ENCODE results near the gene GDI1. TPM values are rescaled to one million over a fixed set of nuclear protein-coding genes. Genes with fewer than 3 reads are reported as not detected.
"Not testable (repeated sequence)": the region's sequence is repeated elsewhere in the genome, so short reads cannot be mapped to it uniquely, and the experiment has no call there.

The GDI1 gene
- 61.8 to 96.4 TPM (median 75.3 TPM) in 3 replicates for polyA plus RNA-seq
- 121 TPM for polyA plus RNA-seq (2011; ENCODE audit: low read depth)
- polyA plus RNA-seq (2011; cell fraction: cytosol; rRNA removed): 63.8 and 89.3 TPM in 2 replicates
- polyA plus RNA-seq (2011; cell fraction: nucleus; rRNA removed): 208 and 226 TPM in 2 replicates
- polyA plus RNA-seq (2012; ENCODE audit: low replicate concordance): 69.4 and 104 TPM in 2 replicates
- 58.3 to 118 TPM (median 73.8 TPM) in 3 replicates for polyA minus RNA-seq
- polyA minus RNA-seq (2011; cell fraction: cytosol; rRNA and poly(A)+ RNA removed): 62.0 TPM
- 40.1 and 44.4 TPM in 2 replicates for polyA minus RNA-seq (2011; cell fraction: nucleus; rRNA and poly(A)+ RNA removed)

GRCh38 chrX:154436983-154437752 is at the start of gene GDI1:
GDI1 (plus strand) TSS chrX:154437154; CDS start chrX:154437255, 101 bp downstream.
- Histone ChIP-seq H2AFZ (ENCODE audit: control insufficient read depth, low read length) (no peak within 1 kb of the TSS), H3K4me2 (ENCODE audit: control insufficient read depth, extremely low read depth, insufficient read depth, low read depth, low read length) (peak within 1 kb of the TSS; percentile 82), H3K4me3 (ENCODE audit: control insufficient read depth in 2 of 3, extremely low read depth in 1 of 3, insufficient read depth in 2 of 3, low read depth in 1 of 3, low read length in 3 of 3) (peak within 1 kb of the TSS; percentile 62 to 72 (median 65)), H3K27ac (ENCODE audit: control insufficient read depth, insufficient read depth, low read length) (no peak within 1 kb of the TSS), H4K20me1 (ENCODE audit: control insufficient read depth, extremely low read depth, insufficient read depth, low read length) (peaks cover 5% of the 10 kb centered on the region), H3K79me2 (ENCODE audit: control insufficient read depth, insufficient read depth, low read length) (peaks cover 22% of the 10 kb centered on the region), H3K9ac (ENCODE audit: control insufficient read depth, extremely low read depth, insufficient read depth, low read length) (peak within 1 kb of the TSS; percentile 37), H3K36me3 (ENCODE audit: control insufficient read depth in 2 of 2, extremely low read depth in 1 of 2, insufficient read depth in 2 of 2, low read length in 2 of 2) (peaks cover 4 to 7% of the 10 kb centered on the region in 2 experiments), H3K9me1 (ENCODE audit: control insufficient read depth, extremely low read depth, insufficient read depth, low read length) (no peaks in the 10 kb centered on the region), H3K9me3 (ENCODE audit: control insufficient read depth, low read depth, low read length) (peaks cover 4% of the 10 kb centered on the region), H3K4me1 (ENCODE audit: control insufficient read depth, extremely low read depth, insufficient read depth, low read length) (peaks cover 8% of the 10 kb centered on the region), H3K27me3 (ENCODE audit: control insufficient read depth, extremely low read depth, insufficient read depth, low read length) (no peaks in the 10 kb centered on the region)
- DNase-seq (ENCODE audit: low read depth, low spot score) (no peak), FAIRE-seq (no peak)
- dilution Hi-C loops (cut with MboI; ENCODE audit: extremely low pct_ligation_motif_present, low sequenced_read_pairs): no loop called here
- TF ChIP-seq CTCF (optimal IDR thresholded peaks at IDR 0.05 in 1 of 3, IDR thresholded peaks at IDR 0.05 in 1 of 3, conservative IDR thresholded peaks at IDR 0.05 in 1 of 3; ENCODE audit: extremely low read depth in 1 of 3, insufficient read depth in 2 of 3, low read length in 3 of 3) (no peak), EZH2 (IDR thresholded peaks at IDR 0.05; ENCODE audit: low read length) (no peak)

- not testable (repeated sequence) for H3K9ac ChIP-seq (ENCODE audit: control insufficient read depth, extremely low read depth, insufficient read depth, low read length); H3K36me3 ChIP-seq (ENCODE audit: control insufficient read depth in 2 of 2, extremely low read depth in 1 of 2, insufficient read depth in 2 of 2, low read length in 2 of 2)
Observed at GRCh38 chrX:154388094-154388493, 48.9 kb upstream of the GDI1 start.

GRCh38 chrX:154388649-154389048 is 48.3 kb upstream of the GDI1 start:
- H3K9me3 ChIP-seq (ENCODE audit: control insufficient read depth, low read depth, low read length); H3K4me2 ChIP-seq (ENCODE audit: control insufficient read depth, extremely low read depth, insufficient read depth, low read depth, low read length); H4K20me1 ChIP-seq (ENCODE audit: control insufficient read depth, extremely low read depth, insufficient read depth, low read length); H2AFZ ChIP-seq (ENCODE audit: control insufficient read depth, low read length); H3K36me3 ChIP-seq (ENCODE audit: control insufficient read depth in 2 of 2, extremely low read depth in 1 of 2, insufficient read depth in 2 of 2, low read length in 2 of 2); H3K9ac ChIP-seq (ENCODE audit: control insufficient read depth, extremely low read depth, insufficient read depth, low read length); H3K27me3 ChIP-seq (ENCODE audit: control insufficient read depth, extremely low read depth, insufficient read depth, low read length); H3K4me1 ChIP-seq (ENCODE audit: control insufficient read depth, extremely low read depth, insufficient read depth, low read length); DNase-seq (ENCODE audit: low read depth, low spot score); H3K79me2 ChIP-seq (ENCODE audit: control insufficient read depth, insufficient read depth, low read length); H3K9me1 ChIP-seq (ENCODE audit: control insufficient read depth, extremely low read depth, insufficient read depth, low read length); H3K27ac ChIP-seq (ENCODE audit: control insufficient read depth, insufficient read depth, low read length); H3K4me3 ChIP-seq (ENCODE audit: control insufficient read depth in 2 of 3, extremely low read depth in 1 of 3, insufficient read depth in 2 of 3, low read depth in 1 of 3, low read length in 3 of 3); dilution Hi-C loops (cut with MboI; ENCODE audit: extremely low pct_ligation_motif_present, low sequenced_read_pairs): not testable (repeated sequence)
- peak; percentile 61 for FAIRE-seq

More at GRCh38 chrX:154388094-154388493, 48.9 kb upstream of the GDI1 start:
- H3K9me3 ChIP-seq (ENCODE audit: control insufficient read depth, low read depth, low read length); H4K20me1 ChIP-seq (ENCODE audit: control insufficient read depth, extremely low read depth, insufficient read depth, low read length); H3K27me3 ChIP-seq (ENCODE audit: control insufficient read depth, extremely low read depth, insufficient read depth, low read length); H3K4me3 ChIP-seq (ENCODE audit: control insufficient read depth in 2 of 3, extremely low read depth in 1 of 3, insufficient read depth in 2 of 3, low read depth in 1 of 3, low read length in 3 of 3); dilution Hi-C loops (cut with MboI; ENCODE audit: extremely low pct_ligation_motif_present, low sequenced_read_pairs); DNase-seq (ENCODE audit: low read depth, low spot score); H2AFZ ChIP-seq (ENCODE audit: control insufficient read depth, low read length); H3K4me2 ChIP-seq (ENCODE audit: control insufficient read depth, extremely low read depth, insufficient read depth, low read depth, low read length); H3K9me1 ChIP-seq (ENCODE audit: control insufficient read depth, extremely low read depth, insufficient read depth, low read length); H3K79me2 ChIP-seq (ENCODE audit: control insufficient read depth, insufficient read depth, low read length); H3K27ac ChIP-seq (ENCODE audit: control insufficient read depth, insufficient read depth, low read length); H3K4me1 ChIP-seq (ENCODE audit: control insufficient read depth, extremely low read depth, insufficient read depth, low read length): not testable (repeated sequence)
- FAIRE-seq: peak; percentile 9

GRCh38 chrX:154389812-154390747 is 46.9 kb upstream of the GDI1 start:
- H3K4me1 ChIP-seq (ENCODE audit: control insufficient read depth, extremely low read depth, insufficient read depth, low read length); H2AFZ ChIP-seq (ENCODE audit: control insufficient read depth, low read length); H4K20me1 ChIP-seq (ENCODE audit: control insufficient read depth, extremely low read depth, insufficient read depth, low read length); H3K27me3 ChIP-seq (ENCODE audit: control insufficient read depth, extremely low read depth, insufficient read depth, low read length); H3K9me1 ChIP-seq (ENCODE audit: control insufficient read depth, extremely low read depth, insufficient read depth, low read length); H3K36me3 ChIP-seq (ENCODE audit: control insufficient read depth in 2 of 2, extremely low read depth in 1 of 2, insufficient read depth in 2 of 2, low read length in 2 of 2); dilution Hi-C loops (cut with MboI; ENCODE audit: extremely low pct_ligation_motif_present, low sequenced_read_pairs); FAIRE-seq; H3K79me2 ChIP-seq (ENCODE audit: control insufficient read depth, insufficient read depth, low read length); DNase-seq (ENCODE audit: low read depth, low spot score); H3K4me2 ChIP-seq (ENCODE audit: control insufficient read depth, extremely low read depth, insufficient read depth, low read depth, low read length); H3K4me3 ChIP-seq (ENCODE audit: control insufficient read depth in 2 of 3, extremely low read depth in 1 of 3, insufficient read depth in 2 of 3, low read depth in 1 of 3, low read length in 3 of 3); H3K9me3 ChIP-seq (ENCODE audit: control insufficient read depth, low read depth, low read length); H3K9ac ChIP-seq (ENCODE audit: control insufficient read depth, extremely low read depth, insufficient read depth, low read length); H3K27ac ChIP-seq (ENCODE audit: control insufficient read depth, insufficient read depth, low read length): not testable (repeated sequence)
